Midbrain (tissue), 1 donor: ENCODE measurements around the gene ZNF304.
"Not testable (repeated sequence)": the region's sequence is repeated elsewhere in the genome, so short reads cannot be mapped to it uniquely, and the experiment has no call there.

Experiments used
- DNase-seq: peaks from one replicate; lab custom pipeline; 2025; lab: John Stamatoyannopoulos, UW

ZNF304 gene

GRCh38 chr19:57362419-57362818 lies 11.3 kb downstream of the ZNF304 start:
- no peak for DNase-seq

DNA sequence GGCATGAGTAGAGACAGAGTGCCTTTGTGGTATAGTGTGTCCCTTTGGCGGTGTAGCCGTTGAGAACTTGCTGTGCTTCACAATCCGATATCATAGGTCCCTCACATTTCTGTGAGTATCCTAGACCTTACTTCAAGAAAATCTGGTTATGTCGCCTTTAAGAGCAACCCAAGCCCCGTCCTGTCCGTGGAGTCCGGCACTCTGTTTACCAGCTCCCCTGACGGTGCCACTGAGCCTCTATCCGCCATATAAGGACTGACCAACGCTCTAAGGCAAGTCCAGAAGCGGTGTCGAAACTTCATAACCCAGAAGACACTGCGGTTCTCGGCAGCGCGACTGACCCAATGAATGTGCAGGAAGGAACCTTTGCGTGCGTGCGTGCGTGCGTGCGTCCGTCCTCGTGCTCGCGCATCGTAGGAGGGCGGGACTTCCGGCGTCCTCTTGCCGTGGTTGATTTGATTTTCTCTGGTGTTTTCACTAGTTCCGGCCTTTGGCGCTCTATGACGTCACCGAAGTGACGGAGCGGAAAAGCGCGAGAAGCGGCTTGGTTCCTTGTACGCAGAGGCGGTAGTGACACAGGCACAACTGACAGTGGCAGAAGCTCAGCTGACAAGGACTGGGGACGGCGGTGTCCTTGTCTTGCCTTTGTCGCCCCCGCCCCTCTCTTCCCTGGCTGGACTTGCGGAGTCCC lies 12.1 kb downstream of the ZNF304 start, which contains the start of the genes TRAPPC2B and ZNF547:
TRAPPC2B (plus strand) TSS at position 555 of the 691 bp plus-strand sequence. CDS start 1,283 bp downstream, outside the sequence.
ZNF547 (plus strand) TSS at position 555 of the 691 bp plus-strand sequence. CDS start 5,005 bp downstream, outside the sequence.
- peak; percentile 99 for DNase-seq

- DNase-seq: no peak
Observed at GRCh38 chr19:57363688-57364181, 12.7 kb downstream of the ZNF304 start.

DNA sequence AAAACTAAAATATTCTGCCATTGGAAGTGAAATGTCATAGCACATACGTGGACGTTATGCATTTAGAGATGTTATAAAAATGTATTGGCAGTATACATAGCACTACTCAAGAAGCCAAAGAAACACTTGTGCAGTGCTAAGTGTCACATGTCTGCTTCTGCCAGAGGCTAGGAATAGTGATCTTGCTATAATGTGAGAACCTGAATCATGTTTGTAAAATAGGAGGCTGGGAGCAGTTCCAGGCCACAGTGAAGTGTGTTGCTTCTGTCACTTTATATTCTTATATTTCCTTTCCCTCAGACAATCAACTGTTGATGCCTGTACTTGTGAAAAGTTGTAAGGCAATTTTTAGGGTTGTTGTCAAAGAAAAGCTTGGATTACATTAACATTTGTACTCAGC lies 15.7 kb downstream of the ZNF304 start:
- no peak for DNase-seq

GRCh38 chr19:57374179-57374578 lies 23.1 kb downstream of the ZNF304 start:
- no peak for DNase-seq

DNA sequence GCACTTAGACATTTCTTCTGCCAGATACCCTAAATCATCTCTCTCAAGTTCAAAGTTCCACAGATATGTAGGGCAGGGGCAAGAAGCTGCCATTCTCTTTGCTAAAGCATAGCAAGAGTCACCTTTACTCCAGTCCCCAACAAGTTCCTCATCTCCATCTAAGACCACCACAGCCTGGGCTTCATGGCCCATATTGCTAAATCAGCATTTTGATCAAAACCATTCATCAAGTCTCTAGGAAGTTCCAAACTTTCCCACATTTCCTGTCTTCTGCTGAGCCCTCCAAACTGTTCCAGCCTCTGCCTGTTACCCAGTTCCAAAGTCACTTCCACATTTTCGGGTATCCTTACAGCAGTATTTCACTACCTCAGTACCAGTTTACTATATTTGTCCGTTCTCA lies 23.6 kb downstream of the ZNF304 start:
- DNase-seq: not testable (repeated sequence)

GRCh38 chr19:57376151-57376550 lies 25.1 kb downstream of the ZNF304 start:
- DNase-seq: no peak

- DNase-seq: no peak
Observed at GRCh38 chr19:57377498-57378146, 26.6 kb downstream of the ZNF304 start.

DNA sequence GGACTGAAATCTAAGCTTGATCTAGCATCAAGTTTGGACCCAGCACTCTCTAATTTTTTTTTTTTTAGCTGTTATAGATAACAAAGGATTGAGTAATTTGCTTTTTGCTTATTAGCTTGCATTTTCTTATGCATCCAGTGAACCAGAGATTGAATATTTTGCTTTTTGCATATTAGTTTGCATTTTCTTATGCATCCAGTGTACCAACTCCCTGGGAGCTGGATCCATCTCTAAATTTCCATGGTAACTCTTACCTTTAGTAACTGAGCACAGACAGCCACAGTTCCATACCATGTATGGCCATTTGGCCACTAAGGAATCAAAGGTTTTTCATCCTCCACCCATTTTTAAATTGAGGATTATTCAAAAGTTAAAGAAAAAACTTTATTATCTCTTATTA lies 29.9 kb downstream of the ZNF304 start:
- no peak for DNase-seq

GRCh38 chr19:57382806-57383488 lies 31.9 kb downstream of the ZNF304 start:
- no peak for DNase-seq

DNA sequence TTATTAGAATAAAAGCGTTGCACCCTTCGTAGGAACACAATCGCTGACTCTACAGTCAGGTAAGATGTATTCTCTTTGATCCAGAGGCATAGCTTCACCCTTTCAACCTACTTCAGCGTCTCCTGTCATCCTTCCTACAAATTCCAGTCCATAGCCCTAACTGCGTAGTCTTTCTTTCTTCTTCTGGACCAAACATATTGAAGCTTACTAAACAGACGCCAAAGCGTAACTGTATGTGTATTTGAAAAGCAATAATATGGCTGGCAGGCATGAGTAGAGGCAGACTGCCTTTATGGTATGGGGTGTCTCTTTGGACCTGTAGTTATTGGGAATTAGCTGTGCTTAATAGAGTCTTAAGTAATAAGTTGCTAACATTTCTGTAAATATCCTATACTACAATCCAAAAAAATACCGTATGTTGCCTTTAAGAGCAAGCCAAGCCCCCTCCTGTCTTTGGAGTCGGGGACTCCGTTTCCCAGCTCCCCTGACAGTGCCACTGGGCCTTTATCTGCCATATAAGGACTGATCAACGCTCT lies 38.2 kb downstream of the ZNF304 start:
- DNase-seq: no peak

GRCh38 chr19:57389730-57390598 lies 38.9 kb downstream of the ZNF304 start, which contains the start of gene ZNF548:
Gene ZNF548, plus strand, starts transcription at chr19:57389854. Its CDS starts 246 bp downstream, at chr19:57390100.
- peak; percentile 99 for DNase-seq

- DNase-seq: no peak
Observed at GRCh38 chr19:57395710-57396109, 44.6 kb downstream of the ZNF304 start.

DNA sequence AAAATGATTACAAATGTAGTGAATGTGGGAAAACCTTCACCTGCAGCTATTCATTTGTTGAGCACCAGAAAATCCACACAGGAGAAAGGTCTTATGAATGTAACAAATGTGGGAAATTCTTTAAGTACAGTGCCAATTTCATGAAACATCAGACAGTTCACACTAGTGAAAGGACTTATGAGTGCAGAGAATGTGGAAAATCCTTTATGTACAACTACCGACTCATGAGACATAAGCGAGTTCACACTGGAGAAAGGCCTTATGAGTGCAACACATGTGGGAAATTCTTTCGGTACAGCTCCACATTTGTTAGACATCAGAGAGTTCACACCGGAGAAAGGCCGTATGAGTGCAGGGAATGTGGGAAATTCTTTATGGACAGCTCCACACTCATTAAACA lies 47.8 kb downstream of the ZNF304 start:
- no peak for DNase-seq

GRCh38 chr19:57403737-57404563 lies 52.9 kb downstream of the ZNF304 start:
- DNase-seq: no peak

GRCh38 chr19:57406516-57407123 lies 55.5 kb downstream of the ZNF304 start:
- DNase-seq: peak; percentile 30
